ENCODE results near the gene IFFO2. TPM values are rescaled to one million over a fixed set of nuclear protein-coding genes. Genes with fewer than 3 reads are reported as not detected.

The IFFO2 gene
- total RNA-seq, 1 experiment from 2014 or later = not detected

GRCh38 chr1:18919197-18919905 is 37.1 kb downstream of the IFFO2 start:
- DNase-seq = no peak
- Histone ChIP-seq H3K79me2 (ENCODE audit: low read length) (no peaks in the 10 kb centered on the region), H3K9me2 (replicated peaks; ENCODE audit: insufficient read depth, low read length) (no peaks in the 10 kb centered on the region), H4K20me1 (ENCODE audit: insufficient read depth, low read depth, low read length) (no peaks in the 10 kb centered on the region), H3K9me3 (ENCODE audit: low read length) (no peaks in the 10 kb centered on the region), H3K9ac (ENCODE audit: low read length) (no peak overlapping the region), H3K4me3 (ENCODE audit: low read length) (no peak overlapping the region), H3K27ac (ENCODE audit: low read length) (no peak overlapping the region), H3K27me3 (ENCODE audit: low read length) (no peaks in the 10 kb centered on the region), H3K4me2 (ENCODE audit: low read depth, low read length, poor library complexity, severe bottlenecking) (no peak overlapping the region), H3K36me3 (ENCODE audit: insufficient read depth, low read length) (no peaks in the 10 kb centered on the region), H3K4me1 (ENCODE audit: low read length) (no peaks in the 10 kb centered on the region), H2AFZ (ENCODE audit: low read length) (no peak overlapping the region)

GRCh38 chr1:18918417-18918816 is 38.1 kb downstream of the IFFO2 start:
- no peaks in the 10 kb centered on the region for H4K20me1 ChIP-seq (ENCODE audit: insufficient read depth, low read depth, low read length)
- H3K9me2 ChIP-seq (replicated peaks; ENCODE audit: insufficient read depth, low read length) = no peaks in the 10 kb centered on the region
- no peaks in the 10 kb centered on the region for H3K36me3 ChIP-seq (ENCODE audit: insufficient read depth, low read length)
- no peak overlapping the region for H3K27ac ChIP-seq (ENCODE audit: low read length)
- H3K4me3 ChIP-seq (ENCODE audit: low read length) = no peak overlapping the region
- H3K9ac ChIP-seq (ENCODE audit: low read length) = no peak overlapping the region
- H3K79me2 ChIP-seq (ENCODE audit: low read length) = no peaks in the 10 kb centered on the region
- no peak overlapping the region for H3K4me2 ChIP-seq (ENCODE audit: low read depth, low read length, poor library complexity, severe bottlenecking)
- no peaks in the 10 kb centered on the region for H3K9me3 ChIP-seq (ENCODE audit: low read length)
- H3K27me3 ChIP-seq (ENCODE audit: low read length) = no peaks in the 10 kb centered on the region
- no peaks in the 10 kb centered on the region for H3K4me1 ChIP-seq (ENCODE audit: low read length)
- no peak overlapping the region for H2AFZ ChIP-seq (ENCODE audit: low read length)
- DNase-seq = no peak

GRCh38 chr1:18917071-18917799 is 39.2 kb downstream of the IFFO2 start:
- H3K4me3 ChIP-seq (ENCODE audit: low read length) = no peak overlapping the region
- H3K36me3 ChIP-seq (ENCODE audit: insufficient read depth, low read length) = no peaks in the 10 kb centered on the region
- H3K9ac ChIP-seq (ENCODE audit: low read length) = no peak overlapping the region
- no peak overlapping the region for H3K27ac ChIP-seq (ENCODE audit: low read length)
- DNase-seq = no peak
- no peaks in the 10 kb centered on the region for H3K4me1 ChIP-seq (ENCODE audit: low read length)
- H2AFZ ChIP-seq (ENCODE audit: low read length) = no peak overlapping the region
- no peaks in the 10 kb centered on the region for H3K79me2 ChIP-seq (ENCODE audit: low read length)
- no peaks in the 10 kb centered on the region for H3K27me3 ChIP-seq (ENCODE audit: low read length)
- H3K9me3 ChIP-seq (ENCODE audit: low read length) = no peaks in the 10 kb centered on the region
- H3K4me2 ChIP-seq (ENCODE audit: low read depth, low read length, poor library complexity, severe bottlenecking) = no peak overlapping the region
- 0 out of 2 replicates have a peak, but pooled peaks cover 5% of the 10 kb centered on the region for H4K20me1 ChIP-seq (ENCODE audit: insufficient read depth, low read depth, low read length)
- H3K9me2 ChIP-seq (replicated peaks; ENCODE audit: insufficient read depth, low read length) = no peaks in the 10 kb centered on the region

- no peaks in the 10 kb centered on the region for H3K9me3 ChIP-seq (ENCODE audit: low read length)
- 0 out of 2 replicates have a peak, but pooled peaks cover 5% of the 10 kb centered on the region for H4K20me1 ChIP-seq (ENCODE audit: insufficient read depth, low read depth, low read length)
- no peak overlapping the region for H3K9ac ChIP-seq (ENCODE audit: low read length)
- no peak overlapping the region for H3K4me3 ChIP-seq (ENCODE audit: low read length)
- H3K27ac ChIP-seq (ENCODE audit: low read length) = no peak overlapping the region
- no peaks in the 10 kb centered on the region for H3K9me2 ChIP-seq (replicated peaks; ENCODE audit: insufficient read depth, low read length)
- H3K4me2 ChIP-seq (ENCODE audit: low read depth, low read length, poor library complexity, severe bottlenecking) = no peak overlapping the region
- no peaks in the 10 kb centered on the region for H3K4me1 ChIP-seq (ENCODE audit: low read length)
- DNase-seq = no peak
- H3K36me3 ChIP-seq (ENCODE audit: insufficient read depth, low read length) = no peaks in the 10 kb centered on the region
- H3K79me2 ChIP-seq (ENCODE audit: low read length) = no peaks in the 10 kb centered on the region
- no peak overlapping the region for H2AFZ ChIP-seq (ENCODE audit: low read length)
- H3K27me3 ChIP-seq (ENCODE audit: low read length) = no peaks in the 10 kb centered on the region
These were observed 41.1 kb downstream of the IFFO2 start for GRCh38 chr1:18915341-18915740.

GRCh38 chr1:18913065-18913835 is 43.2 kb downstream of the IFFO2 start:
- no peak overlapping the region for H3K27ac ChIP-seq (ENCODE audit: low read length)
- no peak overlapping the region for H2AFZ ChIP-seq (ENCODE audit: low read length)
- H3K9me2 ChIP-seq (replicated peaks; ENCODE audit: insufficient read depth, low read length) = no peaks in the 10 kb centered on the region

GRCh38 chr1:18912550-18912949 is 43.9 kb downstream of the IFFO2 start:
- no peak overlapping the region for H3K4me3 ChIP-seq (ENCODE audit: low read length)
- H3K9ac ChIP-seq (ENCODE audit: low read length) = no peak overlapping the region
- H3K36me3 ChIP-seq (ENCODE audit: insufficient read depth, low read length) = no peaks in the 10 kb centered on the region
- no peak overlapping the region for H3K4me2 ChIP-seq (ENCODE audit: low read depth, low read length, poor library complexity, severe bottlenecking)
- no peak for DNase-seq
- 0 out of 2 replicates have a peak, but pooled peaks cover 5% of the 10 kb centered on the region for H3K4me1 ChIP-seq (ENCODE audit: low read length)
- no peaks in the 10 kb centered on the region for H3K9me3 ChIP-seq (ENCODE audit: low read length)
- H3K27ac ChIP-seq (ENCODE audit: low read length) = no peak overlapping the region
- H3K9me2 ChIP-seq (replicated peaks; ENCODE audit: insufficient read depth, low read length) = no peaks in the 10 kb centered on the region
- no peak overlapping the region for H2AFZ ChIP-seq (ENCODE audit: low read length)
- 0 out of 2 replicates have a peak, but pooled peaks cover 9% of the 10 kb centered on the region for H4K20me1 ChIP-seq (ENCODE audit: insufficient read depth, low read depth, low read length)
- no peaks in the 10 kb centered on the region for H3K27me3 ChIP-seq (ENCODE audit: low read length)
- H3K79me2 ChIP-seq (ENCODE audit: low read length) = no peaks in the 10 kb centered on the region

More at GRCh38 chr1:18913065-18913835, 43.2 kb downstream of the IFFO2 start:
- Histone ChIP-seq H3K4me1 (ENCODE audit: low read length) (no peaks in the 10 kb centered on the region), H4K20me1 (ENCODE audit: insufficient read depth, low read depth, low read length) (0 out of 2 replicates have a peak, but pooled peaks cover 5% of the 10 kb centered on the region), H3K4me2 (ENCODE audit: low read depth, low read length, poor library complexity, severe bottlenecking) (no peak overlapping the region), H3K9me3 (ENCODE audit: low read length) (no peaks in the 10 kb centered on the region), H3K79me2 (ENCODE audit: low read length) (no peaks in the 10 kb centered on the region), H3K36me3 (ENCODE audit: insufficient read depth, low read length) (no peaks in the 10 kb centered on the region), H3K27me3 (ENCODE audit: low read length) (no peaks in the 10 kb centered on the region), H3K4me3 (ENCODE audit: low read length) (no peak overlapping the region), H3K9ac (ENCODE audit: low read length) (no peak overlapping the region)
- peak; percentile 86 for DNase-seq

GRCh38 chr1:18908911-18909771 is 47.3 kb downstream of the IFFO2 start:
- H3K4me2 ChIP-seq (ENCODE audit: low read depth, low read length, poor library complexity, severe bottlenecking) = no peak overlapping the region
- no peak overlapping the region for H3K9ac ChIP-seq (ENCODE audit: low read length)
- H2AFZ ChIP-seq (ENCODE audit: low read length) = no peak overlapping the region
- 0 out of 2 replicates have a peak, but pooled peaks cover 5% of the 10 kb centered on the region for H3K4me1 ChIP-seq (ENCODE audit: low read length)
- no peak overlapping the region for H3K27ac ChIP-seq (ENCODE audit: low read length)
- H3K79me2 ChIP-seq (ENCODE audit: low read length) = no peaks in the 10 kb centered on the region
- H3K4me3 ChIP-seq (ENCODE audit: low read length) = no peak overlapping the region
- no peaks in the 10 kb centered on the region for H3K36me3 ChIP-seq (ENCODE audit: insufficient read depth, low read length)
- H3K27me3 ChIP-seq (ENCODE audit: low read length) = no peaks in the 10 kb centered on the region
- no peaks in the 10 kb centered on the region for H3K9me2 ChIP-seq (replicated peaks; ENCODE audit: insufficient read depth, low read length)
- peaks cover 9% of the 10 kb centered on the region; the same call in 1 of the 2 replicates for H4K20me1 ChIP-seq (ENCODE audit: insufficient read depth, low read depth, low read length)
- DNase-seq = no peak
- H3K9me3 ChIP-seq (ENCODE audit: low read length) = no peaks in the 10 kb centered on the region

All from Karpas-422 (cell line).